ENCODE measurements around the gene ALPP.
"Not testable (repeated sequence)": the region's sequence is repeated elsewhere in the genome, so short reads cannot be mapped to it uniquely, and the experiment has no call there.

ALPP gene

GRCh38 chr2:232396683-232397082 lies 18.1 kb downstream of the ALPP start:
- Histone ChIP-seq H3K9me3 (ENCODE audit: control insufficient read depth, insufficient read depth, low read length) (no peaks in the 10 kb centered on the region), H3K27me3 (ENCODE audit: control insufficient read depth, insufficient read depth, low read length) (no peaks in the 10 kb centered on the region), H3K27ac (ENCODE audit: low read depth, low read length) (no peak overlapping the region), H3K4me1 (ENCODE audit: control insufficient read depth, insufficient read depth, low read length) (no peaks in the 10 kb centered on the region), H3K9ac (ENCODE audit: low read depth, low read length) (no peak overlapping the region), H3K4me3 (ENCODE audit: low read depth, low read length) (no peak overlapping the region), H3K36me3 (ENCODE audit: control insufficient read depth, insufficient read depth, low read length) (no peaks in the 10 kb centered on the region)

GRCh38 chr2:232398293-232399034 lies 19.9 kb downstream of the ALPP start:
- no peaks in the 10 kb centered on the region for H3K4me1 ChIP-seq (ENCODE audit: control insufficient read depth, insufficient read depth, low read length)
- no peak overlapping the region for H3K27ac ChIP-seq (ENCODE audit: low read depth, low read length)
- H3K36me3 ChIP-seq (ENCODE audit: control insufficient read depth, insufficient read depth, low read length): peaks cover 7% of the 10 kb centered on the region; the same call in 1 of the 2 replicates

GRCh38 chr2:232400256-232401015 lies 21.9 kb downstream of the ALPP start:
- no peak overlapping the region for H3K4me3 ChIP-seq (ENCODE audit: low read depth, low read length)
- H3K36me3 ChIP-seq (ENCODE audit: control insufficient read depth, insufficient read depth, low read length): peaks cover 7% of the 10 kb centered on the region; the same call in 1 of the 2 replicates
- no peaks in the 10 kb centered on the region for H3K27me3 ChIP-seq (ENCODE audit: control insufficient read depth, insufficient read depth, low read length)
- H3K9me3 ChIP-seq (ENCODE audit: control insufficient read depth, insufficient read depth, low read length): no peaks in the 10 kb centered on the region
- no peak overlapping the region for H3K9ac ChIP-seq (ENCODE audit: low read depth, low read length)
- H3K27ac ChIP-seq (ENCODE audit: low read depth, low read length): no peak overlapping the region
- no peaks in the 10 kb centered on the region for H3K4me1 ChIP-seq (ENCODE audit: control insufficient read depth, insufficient read depth, low read length)

More at GRCh38 chr2:232398293-232399034, 19.9 kb downstream of the ALPP start:
- H3K4me3 ChIP-seq (ENCODE audit: low read depth, low read length): no peak overlapping the region
- no peaks in the 10 kb centered on the region for H3K9me3 ChIP-seq (ENCODE audit: control insufficient read depth, insufficient read depth, low read length)
- H3K9ac ChIP-seq (ENCODE audit: low read depth, low read length): no peak overlapping the region
- no peaks in the 10 kb centered on the region for H3K27me3 ChIP-seq (ENCODE audit: control insufficient read depth, insufficient read depth, low read length)

- H3K4me1 ChIP-seq (ENCODE audit: control insufficient read depth, insufficient read depth, low read length): no peaks in the 10 kb centered on the region
- H3K27me3 ChIP-seq (ENCODE audit: control insufficient read depth, insufficient read depth, low read length): no peaks in the 10 kb centered on the region
- H3K27ac ChIP-seq (ENCODE audit: low read depth, low read length): no peak overlapping the region
- H3K36me3 ChIP-seq (ENCODE audit: control insufficient read depth, insufficient read depth, low read length): peaks cover 12% of the 10 kb centered on the region; the same call in 1 of the 2 replicates
- no peak overlapping the region for H3K4me3 ChIP-seq (ENCODE audit: low read depth, low read length)
- no peak overlapping the region for H3K9ac ChIP-seq (ENCODE audit: low read depth, low read length)
- H3K9me3 ChIP-seq (ENCODE audit: control insufficient read depth, insufficient read depth, low read length): no peaks in the 10 kb centered on the region
These were observed 24.0 kb downstream of the ALPP start for GRCh38 chr2:232402518-232402917.

GRCh38 chr2:232405943-232406510 lies 27.5 kb downstream of the ALPP start:
- H3K4me1 ChIP-seq (ENCODE audit: control insufficient read depth, insufficient read depth, low read length): no peaks in the 10 kb centered on the region
- no peaks in the 10 kb centered on the region for H3K9me3 ChIP-seq (ENCODE audit: control insufficient read depth, insufficient read depth, low read length)

GRCh38 chr2:232406556-232407310 lies 28.2 kb downstream of the ALPP start, which contains the start of gene ALPG:
TSS of gene ALPG (plus strand) at chr2:232406844. CDS start at chr2:232406895, 51 bp downstream.
- Histone ChIP-seq H3K27me3 (ENCODE audit: control insufficient read depth, insufficient read depth, low read length) (no peaks in the 10 kb centered on the region), H3K4me1 (ENCODE audit: control insufficient read depth, insufficient read depth, low read length) (no peaks in the 10 kb centered on the region), H3K27ac (ENCODE audit: low read depth, low read length) (no peak within 1 kb of the TSS), H3K4me3 (ENCODE audit: low read depth, low read length) (no peak within 1 kb of the TSS), H3K9ac (ENCODE audit: low read depth, low read length) (no peak within 1 kb of the TSS), H3K9me3 (ENCODE audit: control insufficient read depth, insufficient read depth, low read length) (no peaks in the 10 kb centered on the region), H3K36me3 (ENCODE audit: control insufficient read depth, insufficient read depth, low read length) (peaks cover 12% of the 10 kb centered on the region; the same call in 1 of the 2 replicates)

More at GRCh38 chr2:232405943-232406510, 27.5 kb downstream of the ALPP start:
- Histone ChIP-seq H3K36me3 (ENCODE audit: control insufficient read depth, insufficient read depth, low read length) (peaks cover 12% of the 10 kb centered on the region; the same call in 1 of the 2 replicates), H3K9ac (ENCODE audit: low read depth, low read length) (no peak overlapping the region), H3K27me3 (ENCODE audit: control insufficient read depth, insufficient read depth, low read length) (no peaks in the 10 kb centered on the region), H3K4me3 (ENCODE audit: low read depth, low read length) (no peak overlapping the region), H3K27ac (ENCODE audit: low read depth, low read length) (no peak overlapping the region)

GRCh38 chr2:232407428-232408150 lies 29.0 kb downstream of the ALPP start:
- not testable (repeated sequence) for H3K27ac ChIP-seq (ENCODE audit: low read depth, low read length); H3K4me1 ChIP-seq (ENCODE audit: control insufficient read depth, insufficient read depth, low read length); H3K4me3 ChIP-seq (ENCODE audit: low read depth, low read length); H3K27me3 ChIP-seq (ENCODE audit: control insufficient read depth, insufficient read depth, low read length); H3K9ac ChIP-seq (ENCODE audit: low read depth, low read length); H3K9me3 ChIP-seq (ENCODE audit: control insufficient read depth, insufficient read depth, low read length)
- peaks cover 13% of the 10 kb centered on the region; the same call in 1 of the 2 replicates for H3K36me3 ChIP-seq (ENCODE audit: control insufficient read depth, insufficient read depth, low read length)

GRCh38 chr2:232408269-232408668 lies 29.7 kb downstream of the ALPP start:
- not testable (repeated sequence) for H3K27ac ChIP-seq (ENCODE audit: low read depth, low read length); H3K36me3 ChIP-seq (ENCODE audit: control insufficient read depth, insufficient read depth, low read length); H3K9me3 ChIP-seq (ENCODE audit: control insufficient read depth, insufficient read depth, low read length); H3K27me3 ChIP-seq (ENCODE audit: control insufficient read depth, insufficient read depth, low read length); H3K9ac ChIP-seq (ENCODE audit: low read depth, low read length); H3K4me1 ChIP-seq (ENCODE audit: control insufficient read depth, insufficient read depth, low read length); H3K4me3 ChIP-seq (ENCODE audit: low read depth, low read length)

GRCh38 chr2:232409617-232410016 lies 31.1 kb downstream of the ALPP start:
- H3K4me1 ChIP-seq (ENCODE audit: control insufficient read depth, insufficient read depth, low read length); H3K9me3 ChIP-seq (ENCODE audit: control insufficient read depth, insufficient read depth, low read length); H3K4me3 ChIP-seq (ENCODE audit: low read depth, low read length); H3K27me3 ChIP-seq (ENCODE audit: control insufficient read depth, insufficient read depth, low read length); H3K9ac ChIP-seq (ENCODE audit: low read depth, low read length); H3K36me3 ChIP-seq (ENCODE audit: control insufficient read depth, insufficient read depth, low read length); H3K27ac ChIP-seq (ENCODE audit: low read depth, low read length): not testable (repeated sequence)

- peaks cover 11% of the 10 kb centered on the region; the same call in 1 of the 2 replicates for H3K36me3 ChIP-seq (ENCODE audit: control insufficient read depth, insufficient read depth, low read length)
- no peak overlapping the region for H3K9ac ChIP-seq (ENCODE audit: low read depth, low read length)
These were observed 31.8 kb downstream of the ALPP start for GRCh38 chr2:232410238-232410900.

More at GRCh38 chr2:232410238-232410900, 31.8 kb downstream of the ALPP start:
- Histone ChIP-seq H3K27ac (ENCODE audit: low read depth, low read length) (no peak overlapping the region), H3K4me3 (ENCODE audit: low read depth, low read length) (no peak overlapping the region), H3K4me1 (ENCODE audit: control insufficient read depth, insufficient read depth, low read length) (no peaks in the 10 kb centered on the region), H3K9me3 (ENCODE audit: control insufficient read depth, insufficient read depth, low read length) (no peaks in the 10 kb centered on the region), H3K27me3 (ENCODE audit: control insufficient read depth, insufficient read depth, low read length) (no peaks in the 10 kb centered on the region)

Data from HUES48 (cell line).